Activated T-cell treated with anti-CD3 and anti-CD28 coated beads for 24 hours (primary cell): ENCODE data around the gene CTSW.
"Not testable (repeated sequence)": the region's sequence is repeated elsewhere in the genome, so short reads cannot be mapped to it uniquely, and the experiment has no call there.

Experiments used
- DNase-seq: peaks from one replicate; pipeline ENCODE4 v3.0.0-alpha.2; 2020; ENCODE audit warnings: low read depth

Gene CTSW

DNA sequence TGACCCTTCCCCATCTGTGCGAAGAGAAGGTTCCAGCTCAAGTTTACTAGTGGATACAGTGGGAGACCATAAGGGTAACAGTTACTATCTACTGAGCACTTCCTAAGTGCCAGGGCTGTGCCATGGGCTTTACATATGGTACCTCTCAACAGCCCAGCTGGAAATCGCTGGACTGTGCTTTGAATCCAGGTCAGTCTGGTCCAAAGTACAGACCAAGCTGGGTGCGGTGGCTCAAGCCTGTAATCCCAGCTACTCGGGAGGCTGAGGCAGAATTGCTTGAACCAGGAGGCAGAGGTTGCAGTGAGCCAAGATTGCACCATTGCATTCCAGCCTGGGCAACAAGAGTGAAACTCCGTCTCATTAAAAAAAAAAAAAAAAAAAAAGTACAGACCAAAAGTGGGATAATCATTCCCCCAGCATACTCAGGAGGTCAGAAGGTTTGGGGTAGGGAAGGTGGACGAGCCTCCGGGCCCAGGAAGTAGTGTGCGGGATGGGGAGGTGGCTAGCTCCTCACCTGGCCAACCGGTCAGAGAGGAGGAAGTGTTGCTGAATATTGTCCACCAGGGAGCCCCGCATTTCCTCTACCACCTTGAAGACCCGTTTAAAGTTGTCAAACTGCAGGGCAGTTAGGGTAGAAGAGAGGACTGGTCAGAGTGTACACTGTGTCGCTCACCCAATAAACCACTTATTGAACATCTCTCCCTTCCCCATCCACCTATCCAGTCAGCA is 6.3 kb downstream of the CTSW start:
- DNase-seq, result no peak

DNA sequence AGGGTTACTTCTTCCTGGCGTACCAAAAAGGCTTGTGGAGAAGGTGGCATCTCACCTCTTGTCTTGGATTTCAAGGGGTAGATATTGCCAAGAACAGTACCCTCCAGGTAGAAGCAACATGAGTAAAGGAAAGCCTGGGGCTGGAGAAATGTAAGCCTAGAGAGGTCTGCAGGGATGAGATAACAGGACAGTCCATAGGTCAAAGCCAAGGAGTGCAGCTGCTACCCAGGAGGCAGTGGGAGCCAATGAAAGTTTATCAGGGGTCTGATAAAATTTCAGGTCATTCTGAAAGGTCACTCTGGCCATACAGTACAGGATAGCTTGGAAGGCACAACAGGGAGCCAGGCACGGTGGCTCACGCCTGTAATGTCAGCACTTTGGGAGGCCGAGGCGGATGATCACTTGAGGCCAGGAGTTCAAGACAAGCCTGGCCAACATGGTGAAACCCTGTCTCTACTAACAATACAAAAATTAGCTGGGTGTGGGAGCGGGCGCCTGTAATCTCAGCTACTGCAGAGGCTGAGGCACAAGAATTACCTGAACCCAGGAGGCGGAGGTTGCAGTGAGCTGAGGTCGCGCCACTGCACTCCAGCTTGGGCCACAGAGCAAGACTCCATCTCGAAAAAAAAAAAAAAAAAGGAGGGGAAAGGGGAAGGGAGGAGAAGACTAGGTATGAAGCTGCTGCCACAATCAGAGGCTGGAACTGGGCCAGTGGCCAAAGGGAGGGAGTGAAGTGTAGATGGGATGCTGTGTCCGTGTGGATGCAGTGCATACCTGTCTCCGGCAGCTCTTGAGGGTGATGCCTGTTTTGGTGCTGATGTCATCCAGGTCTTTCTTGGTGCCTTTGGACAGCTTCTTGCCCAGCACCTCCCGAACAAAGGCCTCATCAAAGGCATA is 7.4 kb downstream of the CTSW start:
- no peak for DNase-seq

DNA sequence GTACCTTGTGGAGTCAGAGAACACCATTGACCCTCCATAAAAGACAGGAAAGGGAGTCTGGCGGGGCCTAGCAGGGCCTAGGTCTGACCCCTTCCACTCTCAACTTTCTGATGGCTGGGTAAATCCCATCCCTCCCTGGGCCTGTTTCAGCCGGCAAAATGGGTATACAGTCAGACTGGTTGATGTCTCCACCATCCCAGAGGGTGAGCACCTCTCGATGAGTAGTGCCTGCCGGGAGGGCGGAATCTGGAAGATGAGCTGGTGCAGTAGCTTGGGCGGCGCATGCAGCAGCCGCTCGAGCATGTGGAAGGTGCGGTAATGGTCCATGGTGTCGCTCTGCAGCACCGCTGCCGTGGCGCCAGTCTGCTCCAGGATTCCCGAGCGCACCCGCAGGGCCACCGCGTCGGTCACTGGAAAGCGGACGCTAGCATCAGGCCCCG is 8.1 kb downstream of the CTSW start:
- no peak for DNase-seq

DNA sequence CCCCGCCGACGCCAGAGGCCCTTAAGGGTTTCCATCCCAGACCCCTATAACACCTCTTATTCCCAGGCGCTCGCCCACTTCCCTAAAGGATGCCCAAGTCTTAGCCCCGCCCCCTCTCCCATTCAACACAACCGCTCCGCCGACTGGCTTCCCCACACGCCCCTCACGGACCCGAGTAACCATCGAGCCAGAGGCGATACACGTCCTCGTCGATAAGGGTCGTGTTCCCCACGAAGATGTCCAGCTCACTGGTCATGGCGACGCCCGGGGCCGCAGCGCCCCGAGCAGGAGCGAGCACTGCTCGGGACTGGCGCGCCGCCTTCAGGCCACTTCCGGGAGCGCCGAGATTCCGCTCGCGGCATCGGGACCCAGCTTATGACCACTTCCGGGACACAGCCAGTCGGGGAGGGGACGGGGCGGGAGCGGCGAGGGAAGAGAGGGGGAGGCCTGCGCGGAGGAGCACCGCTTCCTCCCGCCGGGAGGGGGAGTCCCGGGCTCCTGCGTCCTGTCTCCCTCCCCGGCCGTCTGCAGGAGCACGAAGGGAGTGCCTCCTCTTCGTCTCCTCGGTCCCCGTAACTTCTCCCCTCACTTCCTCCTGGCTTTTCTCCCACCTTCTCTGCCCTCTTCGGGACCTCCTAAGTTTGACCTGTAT is 8.7 kb downstream of the CTSW start, which contains the start of gene FIBP:
TSS of gene FIBP (minus strand) at position 309 of the 652 bp plus-strand sequence. CDS start at position 256, 53 bp downstream.
- DNase-seq, result peak; percentile 95

DNA sequence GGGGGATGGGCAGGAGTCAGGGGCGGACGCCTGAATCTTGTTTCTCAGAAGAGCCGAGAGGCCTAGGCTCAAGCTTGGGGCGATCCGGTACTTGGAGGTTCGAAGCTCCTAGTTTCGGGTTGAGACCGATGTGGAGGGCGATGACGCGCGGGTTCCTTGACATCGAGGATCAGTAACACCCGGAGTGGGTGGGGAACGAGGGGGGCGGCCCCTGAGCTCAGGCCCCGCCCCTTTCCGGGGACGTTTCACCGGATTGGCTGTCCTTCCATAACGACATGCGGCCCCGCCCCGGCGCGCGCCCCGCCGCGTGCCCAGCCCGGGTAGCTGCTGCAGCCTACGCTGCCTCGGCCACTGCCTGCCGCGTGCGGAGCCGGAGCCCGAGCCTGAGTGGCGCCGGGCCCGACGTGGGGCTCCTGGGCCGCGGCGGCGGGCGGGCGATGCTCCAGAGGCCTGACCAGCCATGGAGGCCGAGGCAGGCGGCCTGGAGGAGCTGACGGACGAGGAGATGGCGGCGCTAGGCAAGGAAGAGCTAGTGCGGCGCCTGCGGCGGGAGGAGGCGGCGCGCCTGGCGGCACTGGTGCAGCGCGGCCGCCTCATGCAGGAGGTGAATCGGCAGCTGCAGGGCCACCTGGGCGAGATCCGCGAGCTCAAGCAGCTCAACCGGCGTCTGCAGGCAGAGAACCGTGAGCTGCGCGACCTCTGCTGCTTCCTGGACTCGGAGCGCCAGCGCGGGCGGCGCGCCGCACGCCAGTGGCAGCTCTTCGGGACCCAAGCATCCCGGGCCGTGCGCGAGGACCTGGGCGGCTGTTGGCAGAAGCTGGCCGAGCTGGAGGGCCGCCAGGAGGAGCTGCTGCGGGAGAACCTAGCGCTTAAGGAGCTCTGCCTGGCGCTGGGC is 10.9 kb downstream of the CTSW start, which contains the start of gene CCDC85B:
TSS of gene CCDC85B (plus strand) at position 350 of the 895 bp plus-strand sequence. CDS start at position 461, 111 bp downstream.
- peak; percentile 96 for DNase-seq

DNA sequence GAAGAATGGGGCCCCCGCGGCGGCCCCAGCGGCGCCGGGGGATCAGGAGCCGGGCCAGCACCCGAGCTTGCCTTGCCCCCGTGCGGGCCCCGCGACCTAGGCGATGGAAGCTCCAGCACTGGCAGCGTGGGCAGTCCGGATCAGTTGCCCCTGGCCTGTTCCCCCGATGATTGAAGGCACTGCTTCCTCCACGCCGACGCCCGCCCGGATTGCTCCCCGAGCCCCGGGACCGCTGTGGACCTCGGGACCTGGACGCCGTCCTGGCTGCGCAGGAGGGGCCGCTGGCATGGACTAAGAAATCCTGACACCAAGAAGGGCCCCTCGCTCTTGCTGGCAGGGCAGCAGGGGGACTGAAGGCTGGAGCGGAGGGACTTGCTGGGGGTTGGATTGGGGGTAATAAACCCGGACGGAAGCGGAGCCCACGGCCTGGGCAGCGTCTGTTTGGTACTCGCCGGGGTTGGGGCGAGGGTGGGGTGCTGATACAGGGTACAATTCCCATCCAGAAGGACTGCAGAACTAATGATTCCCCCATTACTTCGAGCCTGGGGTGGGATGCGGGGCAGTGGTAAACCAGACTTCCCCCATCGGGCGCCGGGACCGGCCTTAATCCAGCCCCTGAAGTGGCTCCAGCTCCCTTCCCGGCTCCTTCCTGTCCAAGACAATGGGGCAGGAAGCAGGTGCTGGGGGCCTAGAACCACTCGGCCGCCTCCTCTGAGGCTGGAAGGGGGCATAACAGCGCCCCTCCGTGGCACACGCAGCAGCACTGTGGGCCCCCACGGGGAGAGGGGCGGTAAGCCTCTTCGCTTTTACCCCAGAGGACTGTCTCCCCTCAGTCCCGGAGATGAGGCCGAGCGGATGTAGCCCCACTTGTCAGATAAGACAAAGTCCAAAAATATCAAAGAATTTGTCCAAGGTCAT is 11.8 kb downstream of the CTSW start:
- no peak for DNase-seq

DNA sequence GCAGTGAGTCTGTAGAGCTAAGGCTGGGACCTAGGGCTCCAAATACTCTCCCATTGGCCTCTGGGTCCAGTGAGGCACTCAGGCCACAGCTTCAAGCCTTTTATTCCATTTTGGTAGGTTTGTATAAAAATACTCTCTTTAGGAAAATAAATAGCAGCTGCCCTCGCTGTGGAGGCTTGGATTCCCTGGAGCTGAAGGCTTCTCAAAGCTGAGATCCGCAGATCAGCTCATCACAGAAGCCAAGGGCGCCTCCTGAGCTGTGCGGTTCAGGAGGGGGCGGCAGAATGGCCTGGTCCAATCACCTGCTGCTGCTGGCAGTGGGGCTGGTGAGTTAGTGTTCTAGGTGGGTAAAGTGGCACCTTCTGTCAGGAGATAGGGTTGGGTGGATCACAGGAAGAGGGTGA is 12.5 kb downstream of the CTSW start:
- not testable (repeated sequence) for DNase-seq

DNA sequence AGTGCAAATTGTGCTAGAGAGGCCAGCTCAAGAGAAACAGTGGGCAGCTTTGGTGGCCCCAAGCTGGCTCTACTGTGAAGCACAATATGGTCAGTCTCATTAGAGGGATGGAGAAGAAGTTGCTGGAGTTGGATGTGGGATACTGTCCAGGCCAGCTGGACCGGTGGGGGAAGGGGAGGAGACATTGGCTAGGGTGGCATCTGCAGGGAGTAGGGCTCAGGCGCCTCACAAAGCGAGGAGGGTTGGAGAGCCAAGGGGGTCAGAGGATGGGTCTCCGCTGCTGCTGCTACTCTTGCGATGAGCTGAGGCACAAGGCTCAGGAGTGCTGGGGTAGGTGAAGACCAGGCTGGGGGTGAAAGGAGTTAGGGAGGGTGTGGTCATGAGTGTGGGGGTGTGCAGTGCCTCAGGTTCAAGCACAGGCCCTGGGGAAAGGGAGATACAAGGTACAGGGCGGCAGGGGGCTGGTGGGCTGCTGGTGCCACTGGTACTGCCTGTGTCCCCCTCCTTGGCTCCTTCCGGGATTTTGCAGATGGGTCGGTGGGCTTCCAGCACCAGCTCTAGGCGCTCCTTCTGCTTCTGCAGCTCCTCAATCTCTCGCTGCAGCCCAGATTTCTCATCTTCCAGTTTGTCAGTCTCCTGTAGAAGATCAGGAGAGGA is 13.2 kb downstream of the CTSW start:
- no peak for DNase-seq

DNA sequence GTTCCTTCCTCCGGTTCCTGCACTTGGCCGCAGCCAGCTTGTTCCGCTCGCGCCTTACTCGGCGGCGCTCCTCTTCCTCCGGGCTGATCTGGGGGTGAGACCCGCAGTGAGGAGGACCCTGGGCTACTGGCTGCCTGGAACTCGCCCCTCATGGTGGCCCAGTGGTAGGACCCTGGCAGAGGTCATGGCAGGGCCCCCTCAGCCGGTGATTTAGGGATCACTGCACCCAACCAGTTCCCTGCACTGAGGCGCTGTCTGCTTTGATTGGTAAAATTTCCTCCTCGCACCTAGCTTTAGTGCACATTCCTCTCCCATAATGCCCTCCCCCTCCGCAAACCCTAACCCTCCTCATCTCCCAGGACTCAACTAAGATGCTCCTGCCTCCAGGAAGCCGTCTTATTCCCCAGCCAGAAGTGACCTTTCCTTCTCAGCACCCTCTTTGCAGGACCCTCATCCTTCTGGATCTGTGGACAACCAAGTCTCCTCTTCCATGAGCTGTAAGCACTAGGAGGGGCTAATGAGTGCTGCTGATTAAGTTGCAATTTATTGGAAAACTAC is 14.5 kb downstream of the CTSW start:
- no peak for DNase-seq

DNA sequence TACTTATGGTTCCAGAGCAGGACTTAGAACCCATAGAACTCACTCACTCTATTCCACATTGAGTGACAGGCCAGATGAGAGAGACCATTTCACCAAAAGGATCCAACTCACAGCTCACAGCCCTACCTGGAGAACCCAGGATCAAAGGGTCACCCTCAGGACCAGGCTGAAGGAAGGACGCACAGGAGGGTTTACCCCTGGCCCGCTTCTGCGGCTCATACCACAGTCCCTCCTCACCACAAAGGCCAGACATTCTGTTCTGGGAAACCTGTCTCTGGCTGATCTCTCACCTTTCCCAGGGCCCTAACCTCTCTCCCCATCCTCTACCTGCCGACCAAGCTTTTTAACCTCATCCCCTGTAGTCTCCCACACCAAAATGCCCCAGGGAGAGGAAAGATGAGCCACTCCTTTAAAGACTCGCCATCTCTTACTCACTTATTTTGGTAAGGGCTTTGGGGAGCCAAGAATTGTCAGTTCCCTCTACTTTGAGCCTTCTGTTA is 15.9 kb downstream of the CTSW start:
- no peak for DNase-seq

DNA sequence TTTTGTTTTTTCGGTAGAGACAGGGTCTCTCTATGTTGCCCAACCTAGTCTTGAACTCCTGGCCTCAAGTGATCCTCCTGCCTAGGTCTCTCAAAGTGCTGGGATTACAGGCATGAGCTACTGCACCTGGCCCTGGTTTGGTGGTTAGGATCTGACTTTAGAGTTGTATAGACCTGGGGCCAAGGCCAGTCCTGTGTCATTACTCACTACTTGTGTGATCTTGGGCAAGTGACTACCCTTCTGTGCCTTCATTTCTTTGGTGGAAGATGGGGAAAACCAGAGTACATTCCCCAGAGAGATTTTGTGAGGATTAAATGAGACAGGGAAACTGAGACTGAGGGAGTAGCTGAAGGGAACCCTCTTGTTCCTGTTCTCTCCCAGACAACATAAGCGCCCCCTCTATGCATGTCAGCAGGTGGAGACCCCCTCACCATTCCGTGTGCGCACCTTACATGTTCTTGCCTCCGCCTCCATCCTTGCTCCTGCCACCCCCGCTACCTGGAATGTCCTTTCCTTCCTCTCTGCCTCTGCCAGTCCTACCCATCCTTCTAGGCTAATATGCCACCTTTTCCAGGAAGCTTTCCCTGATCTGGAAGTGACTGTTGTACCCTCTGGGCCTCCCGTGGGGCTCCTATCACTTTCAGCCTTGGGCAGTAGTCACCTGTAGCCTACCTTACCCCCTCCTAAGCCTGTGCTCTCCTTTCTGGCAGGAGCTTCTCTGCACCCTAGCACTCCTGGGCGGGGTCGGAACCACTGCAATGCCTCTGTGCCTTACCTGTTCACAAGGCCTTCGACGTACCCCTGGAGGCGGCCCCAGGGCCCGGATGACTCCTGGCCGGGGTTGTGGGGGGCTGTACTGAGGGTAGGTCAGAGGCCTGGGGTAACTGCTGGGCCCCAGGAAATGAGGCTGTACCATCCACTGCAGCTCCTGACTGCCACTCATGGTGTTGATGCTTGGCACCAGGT is 16.7 kb downstream of the CTSW start:
- DNase-seq, result no peak

DNA sequence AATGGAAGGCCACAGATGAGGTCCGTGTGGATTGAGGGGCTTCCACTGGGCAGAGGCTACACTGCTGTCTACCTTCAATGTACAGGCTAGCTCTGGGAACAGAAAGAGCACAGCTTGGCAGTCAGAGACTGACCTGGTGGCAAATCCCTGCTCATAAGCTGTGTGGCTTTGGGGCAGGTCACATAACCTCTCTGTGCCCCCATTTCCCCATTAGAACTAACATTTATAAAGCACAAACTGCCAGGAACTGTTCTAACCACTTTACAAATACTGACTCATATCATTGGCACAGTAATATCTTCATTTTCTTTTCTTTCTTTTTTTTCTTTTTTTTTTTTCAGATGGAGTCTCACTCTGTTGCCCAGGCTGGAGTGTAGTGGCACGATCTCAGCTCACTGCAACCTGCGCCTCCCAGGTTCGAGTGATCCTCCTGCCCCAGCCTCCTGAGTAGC is 17.4 kb downstream of the CTSW start:
- DNase-seq, result no peak

DNA sequence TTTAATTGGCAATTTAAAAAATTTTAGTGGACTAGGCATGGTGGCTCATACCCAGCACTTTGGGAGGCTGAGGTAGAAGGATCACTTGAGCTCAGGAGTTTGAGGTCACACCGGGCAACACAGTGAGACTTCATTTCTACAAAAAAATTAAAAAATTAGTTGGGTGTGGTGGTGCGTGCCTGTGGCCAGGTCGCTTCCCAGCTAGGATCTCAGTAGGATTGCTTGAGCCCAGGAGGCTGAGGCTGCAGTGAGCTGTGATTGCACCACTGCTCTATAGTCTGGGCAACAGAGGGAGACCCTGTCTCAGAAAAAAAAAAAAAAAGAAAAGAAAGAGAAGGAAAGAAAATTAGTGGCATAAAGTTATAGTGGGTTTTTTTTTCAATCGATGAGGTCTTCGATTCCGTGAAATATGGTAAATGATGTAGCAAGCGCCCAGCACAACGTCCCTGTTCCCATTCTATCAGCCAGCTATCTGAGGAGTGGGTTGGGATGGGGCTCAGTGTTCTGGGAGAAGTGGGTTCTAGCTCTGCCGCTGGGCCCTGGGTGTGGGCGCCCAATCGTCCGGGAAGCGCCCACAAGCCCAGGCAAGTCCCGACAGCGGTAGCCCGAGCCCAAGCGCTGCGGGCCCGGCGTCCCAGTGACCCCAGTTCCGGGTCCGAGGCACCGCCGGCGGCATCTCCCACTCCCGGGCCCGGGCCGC is 19.2 kb downstream of the CTSW start:
- no peak for DNase-seq

DNA sequence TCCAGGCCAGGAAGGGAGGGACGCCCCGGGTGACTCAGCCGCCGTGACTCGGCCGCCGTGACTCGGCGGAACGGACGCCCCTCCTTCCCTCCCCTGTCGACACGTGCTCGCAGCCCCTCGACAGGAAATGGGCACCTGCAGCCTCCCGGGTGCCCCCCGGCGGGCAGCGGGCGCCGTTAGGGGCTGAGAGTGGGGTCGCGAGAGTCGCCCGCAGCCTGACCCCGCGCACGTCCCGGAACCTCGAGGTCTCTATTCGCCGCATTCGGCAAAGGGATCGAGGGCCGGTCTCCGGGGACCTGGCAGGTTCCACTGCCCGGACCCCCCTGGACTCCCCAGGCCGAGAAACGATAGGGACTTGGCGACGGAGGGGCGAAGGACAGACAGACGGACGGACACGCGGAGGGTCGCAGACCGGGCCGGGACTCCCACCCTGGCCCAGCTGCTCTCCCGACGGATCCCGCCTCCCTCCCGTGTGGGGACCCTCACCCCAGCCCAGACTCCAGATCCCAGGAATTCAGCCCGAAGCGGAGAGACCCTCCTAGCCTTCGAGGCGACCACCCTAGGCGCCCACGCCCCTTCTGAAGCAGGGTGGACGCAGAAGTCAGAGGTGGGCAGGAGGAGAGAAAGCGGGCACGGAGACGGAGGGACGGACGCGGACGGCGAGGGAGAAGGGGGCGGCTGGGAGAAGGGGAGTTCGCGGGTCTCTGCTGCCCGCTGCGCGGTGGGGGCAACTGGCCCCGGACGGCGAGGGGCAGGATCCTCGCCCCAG is 19.9 kb downstream of the CTSW start:
- DNase-seq, result peak; percentile 71

DNA sequence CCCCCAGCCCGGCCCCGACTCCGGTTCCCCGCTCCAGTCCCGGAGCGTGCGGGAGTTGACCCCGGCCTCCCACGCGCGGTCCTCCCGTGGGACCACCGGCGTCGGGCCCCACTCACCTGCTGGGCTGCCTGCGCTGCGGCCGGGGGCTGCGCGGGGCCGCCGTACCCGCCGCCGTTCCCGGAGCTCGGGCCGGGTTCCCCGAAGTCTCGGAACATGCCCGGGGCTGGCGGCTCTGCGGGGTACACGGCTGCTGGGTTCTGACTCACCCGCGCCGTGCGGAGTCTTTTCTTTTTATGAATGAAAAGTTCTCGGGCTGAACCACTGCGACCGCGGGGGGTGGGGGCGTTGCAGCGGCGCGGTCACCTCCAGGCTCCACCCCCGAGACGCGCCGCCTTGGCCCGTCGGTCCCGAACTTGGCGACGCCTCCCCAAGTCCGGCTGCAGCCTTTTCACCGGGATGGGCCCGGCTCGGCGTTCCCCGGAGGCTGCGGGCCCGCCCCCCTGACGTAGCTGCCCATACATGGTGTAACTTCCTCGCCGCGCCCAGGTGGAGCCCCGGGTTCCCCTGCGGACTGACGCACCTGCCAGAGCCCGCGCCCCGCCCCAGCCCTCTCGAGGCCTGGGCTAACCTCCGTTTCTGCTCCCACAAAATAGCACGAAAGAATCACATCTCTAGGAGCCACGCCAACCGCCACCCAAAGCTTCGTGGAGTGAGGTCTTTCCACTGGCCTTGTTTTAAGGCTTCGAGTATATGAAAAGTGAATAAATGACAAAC is 20.7 kb downstream of the CTSW start, which contains the start of gene FOSL1:
TSS of gene FOSL1 (minus strand) at position 264 of the 774 bp plus-strand sequence. CDS start at position 215, 49 bp downstream.
- DNase-seq, result peak; percentile 92

DNA sequence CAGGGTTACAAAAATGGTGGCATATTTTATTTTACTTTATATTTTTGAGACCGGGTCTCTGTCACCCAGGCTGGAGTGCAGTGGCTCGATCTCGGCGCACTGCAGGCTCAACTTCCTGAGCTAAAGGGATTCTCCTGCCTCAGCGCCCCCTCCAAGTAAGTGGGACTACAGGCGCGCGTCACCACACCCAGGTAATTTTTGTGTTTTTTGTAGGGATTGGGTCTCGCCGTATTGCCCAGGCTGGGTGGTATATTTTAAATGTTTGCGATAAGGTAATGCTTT is 21.2 kb downstream of the CTSW start:
- DNase-seq, result no peak
